ENCODE results near the gene MTHFD2.

DNA sequence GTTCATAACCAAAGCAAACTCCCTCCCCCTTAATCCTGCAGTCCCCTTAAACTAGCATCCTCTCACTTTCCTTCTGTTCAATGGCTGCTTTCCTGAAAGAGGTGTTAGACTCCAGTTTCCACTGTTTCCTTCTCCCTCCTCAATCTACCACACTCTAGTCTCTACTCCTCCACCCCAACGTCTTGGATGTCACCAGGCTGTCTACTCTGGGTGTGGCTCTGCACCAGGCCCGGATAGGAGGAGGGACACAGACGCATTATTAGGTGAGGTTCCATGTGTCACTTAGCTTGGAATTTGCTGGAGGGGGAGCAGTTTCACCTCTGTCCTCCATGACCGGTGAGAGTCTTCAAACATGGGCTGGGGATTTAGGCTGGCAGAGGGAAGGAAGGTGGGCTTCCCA is 61.3 kb downstream of the MTHFD2 start:
- no peak for TF ChIP-seq POLR2AphosphoS5 (IDR thresholded peaks at IDR 0.05)
- no peak for TF ChIP-seq CTCF (IDR thresholded peaks at IDR 0.05)
- no peak for TF ChIP-seq EP300 (IDR thresholded peaks at IDR 0.05; ENCODE audit: low read depth)
